Liver (tissue), 3 donors: ENCODE data around the gene IL18BP.

Experiments used
- CTCF ChIP-seq: fragments of 150-350 bp; IDR thresholded peaks from 2 replicates; pipeline ENCODE4 v1.5.1; 2017; ENCODE audit warnings: improper control_type of control experiment, low read depth, low read length; ENCODE audit not compliant: missing input control
- RXRA ChIP-seq, 2 donors: IDR thresholded peaks; 2 replicates each; pipeline ENCODE4 v1.6.1; 2017 to 2018; ENCODE audit warnings: antibody characterized with exemption in 2 of 2, mild to moderate bottlenecking in 1 of 2
- YY1 ChIP-seq: IDR thresholded peaks from 2 replicates; pipeline ENCODE4 v1.6.1; 2016; ENCODE audit warnings: antibody characterized with exemption, mild to moderate bottlenecking
- donor health status: healthy.
- donor health status: healthy.

- TF ChIP-seq YY1: no peak
- no peak for TF ChIP-seq CTCF
- TF ChIP-seq RXRA (IDR thresholded peaks at IDR 0.05): no peak
Measured at GRCh38 chr11:71951741-71952310, 46.9 kb upstream of the IL18BP start.
